ENCODE measurements around the gene ZNF462. TPM values are rescaled to one million over a fixed set of nuclear protein-coding genes. Genes with fewer than 3 reads are reported as not detected.

Gene ZNF462
- total and polyA plus RNA-seq, 2 of the 13 experiments (the other 11 are each of a cell fraction or from before 2014, with no cell fraction given), result not detected

GRCh38 chr9:106846307-106846706 is 16.7 kb upstream of the ZNF462 start:
- 25% methylated on average over 1 of the region's 1 CpG for WGBS (ENCODE audit: low lambda C conversion rate)
- TF ChIP-seq ZBTB3 (CRISPR knock-in tag; IDR thresholded peaks at IDR 0.05; ENCODE audit: borderline replicate concordance, low read depth), result no peak
- TF ChIP-seq ZNF772 (CRISPR knock-in tag; IDR thresholded peaks at IDR 0.05), result no peak
- TF ChIP-seq, protein P1, sequence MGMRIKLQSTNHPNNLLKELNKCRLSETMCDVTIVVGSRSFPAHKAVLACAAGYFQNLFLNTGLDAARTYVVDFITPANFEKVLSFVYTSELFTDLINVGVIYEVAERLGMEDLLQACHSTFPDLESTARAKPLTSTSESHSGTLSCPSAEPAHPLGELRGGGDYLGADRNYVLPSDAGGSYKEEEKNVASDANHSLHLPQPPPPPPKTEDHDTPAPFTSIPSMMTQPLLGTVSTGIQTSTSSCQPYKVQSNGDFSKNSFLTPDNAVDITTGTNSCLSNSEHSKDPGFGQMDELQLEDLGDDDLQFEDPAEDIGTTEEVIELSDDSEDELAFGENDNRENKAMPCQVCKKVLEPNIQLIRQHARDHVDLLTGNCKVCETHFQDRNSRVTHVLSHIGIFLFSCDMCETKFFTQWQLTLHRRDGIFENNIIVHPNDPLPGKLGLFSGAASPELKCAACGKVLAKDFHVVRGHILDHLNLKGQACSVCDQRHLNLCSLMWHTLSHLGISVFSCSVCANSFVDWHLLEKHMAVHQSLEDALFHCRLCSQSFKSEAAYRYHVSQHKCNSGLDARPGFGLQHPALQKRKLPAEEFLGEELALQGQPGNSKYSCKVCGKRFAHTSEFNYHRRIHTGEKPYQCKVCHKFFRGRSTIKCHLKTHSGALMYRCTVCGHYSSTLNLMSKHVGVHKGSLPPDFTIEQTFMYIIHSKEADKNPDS (CRISPR knock-in tag; IDR thresholded peaks at IDR 0.05), result no peak
- TF ChIP-seq ZNF235 (CRISPR knock-in tag; IDR thresholded peaks at IDR 0.05; ENCODE audit: borderline replicate concordance), result no peak
- TF ChIP-seq ONECUT2 (CRISPR knock-in tag; IDR thresholded peaks at IDR 0.05), result no peak
- no peak for TF ChIP-seq ZSCAN22 (CRISPR knock-in tag; IDR thresholded peaks at IDR 0.05)
- no peak for TF ChIP-seq ZNF761 (CRISPR knock-in tag; conservative IDR thresholded peaks at IDR 0.05)
- TF ChIP-seq NR2C2 (CRISPR knock-in tag; IDR thresholded peaks at IDR 0.05; ENCODE audit: borderline replicate concordance), result no peak
- TF ChIP-seq TGIF2 (CRISPR knock-in tag; IDR thresholded peaks at IDR 0.05), result no peak
- no peak for TF ChIP-seq CENPBD1 (CRISPR knock-in tag; IDR thresholded peaks at IDR 0.05; ENCODE audit: borderline replicate concordance, low read depth)
- Histone ChIP-seq H3K27me3 (ENCODE audit: control insufficient read depth in 1 of 2, insufficient read depth in 2 of 2, low read length in 2 of 2) (no peaks in the 10 kb centered on the region), H4K20me1 (ENCODE audit: insufficient read depth, low read length) (no peaks in the 10 kb centered on the region), H3K4me2 (ENCODE audit: low read depth, low read length) (no peak overlapping the region), H3K4me1 (ENCODE audit: insufficient read depth, low read length) (no peaks in the 10 kb centered on the region), H3K27ac (ENCODE audit: extremely low read length, insufficient read depth, low read length) (no peak overlapping the region), H2AFZ (ENCODE audit: low read length) (no peak overlapping the region), H3K36me3 (replicated peaks in 1 of 2; ENCODE audit: control insufficient read depth in 1 of 2, insufficient read depth in 2 of 2, low read length in 2 of 2) (no peaks in the 10 kb centered on the region), H3K9ac (ENCODE audit: insufficient read depth, low read depth, low read length) (no peak overlapping the region), H3K9me3 (ENCODE audit: low read length) (no peaks in the 10 kb centered on the region), H3K79me2 (ENCODE audit: insufficient read depth, low read length) (no peaks in the 10 kb centered on the region), H3K4me3 (replicated peaks in 1 of 3; ENCODE audit: insufficient read depth in 1 of 3, low read depth in 2 of 3, low read length in 3 of 3) (no peak overlapping the region)
- BruUV-seq (replicated peaks), result no TSS peak
- DNase-seq (ENCODE audit: low spot score), result no peak
- no peak for ATAC-seq
- ChIA-PET POLR2A (no interaction called here), CTCF (ENCODE audit: low intra/inter-chr PET ratio, low total read pairs) (no interaction called here)
- in situ Hi-C loops (cut with HindIII; ENCODE audit: extremely low pct_ligation_motif_present, low pct_unique_long_range_greater_than_20kb), result no loop called here
- intact Hi-C loops (cut with micrococcal nuclease; ENCODE audit: unreplicated experiment), result no loop called here
- FAIRE-seq, result no peak
